Measurements from ENCODE around the gene OST4.
"Not testable (repeated sequence)": the region's sequence is repeated elsewhere in the genome, so short reads cannot be mapped to it uniquely, and the experiment has no call there.

Gene OST4

DNA sequence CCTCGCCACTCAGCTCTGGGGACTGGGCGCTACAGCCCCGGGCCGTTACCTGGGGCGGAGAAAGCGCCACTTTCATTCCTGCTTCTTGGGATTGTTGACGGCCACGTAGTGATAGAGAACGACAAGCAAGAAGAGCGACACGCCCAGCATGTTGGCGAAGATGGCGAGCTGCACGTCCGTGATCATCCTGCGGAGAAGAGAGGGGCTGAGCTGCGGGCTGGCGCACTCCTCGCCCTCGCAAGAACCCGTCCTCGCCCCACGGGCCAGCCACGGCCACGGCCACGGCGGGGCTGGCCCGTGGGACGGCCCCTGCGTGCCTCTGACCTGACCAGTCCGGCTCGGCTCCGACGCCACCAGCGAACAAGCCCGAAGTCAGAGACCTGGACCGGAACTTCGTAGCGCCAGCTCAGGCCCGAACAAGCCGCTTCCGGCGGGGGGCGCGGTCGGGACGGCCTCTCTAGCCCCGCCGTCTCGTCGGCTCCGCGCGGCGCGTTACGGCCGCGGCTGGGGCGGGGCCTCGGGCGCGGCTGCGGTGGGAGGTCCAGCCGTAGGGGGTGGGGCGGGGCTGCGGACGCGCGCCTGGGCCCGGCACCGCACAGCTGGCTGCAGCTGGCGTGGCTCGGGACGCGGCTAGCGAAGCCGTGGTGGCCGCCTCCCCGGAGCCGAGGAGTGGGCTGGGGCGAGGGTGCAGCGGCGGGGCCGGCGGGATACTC, at the start of gene OST4:
TSS of gene OST4 (minus strand) at position 378 of the 713 bp plus-strand sequence.
- peak; percentile 90 to 91 for DNase-seq (ENCODE audit: low read depth in 2 of 2)

DNA sequence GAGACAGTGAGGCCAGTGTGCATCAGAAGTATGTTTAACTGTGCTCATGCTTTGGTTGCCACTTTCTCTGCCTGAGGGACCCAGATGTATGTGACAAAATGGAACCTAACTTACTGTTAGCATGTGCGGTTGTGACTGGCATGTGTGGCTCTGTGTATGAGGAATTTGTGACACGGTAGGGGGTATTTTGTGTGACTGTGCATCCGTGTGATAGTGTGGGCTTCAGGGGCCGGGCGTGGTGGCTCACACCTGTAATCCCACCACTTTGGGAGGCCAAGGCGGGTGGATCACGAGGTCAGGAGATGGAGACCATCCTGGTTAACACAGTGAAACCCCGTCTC, 47.8 kb upstream of the OST4 start:
- not testable (repeated sequence) for DNase-seq (ENCODE audit: low read depth in 2 of 2)

GRCh38 chr2:27118525-27119329, 47.3 kb upstream of the OST4 start, which contains the start of gene CGREF1:
CGREF1 (minus strand) TSS chr2:27119128; CDS start chr2:27104366, 14,762 bp downstream.
- DNase-seq (ENCODE audit: low read depth in 2 of 2), result no peak

GRCh38 chr2:27117995-27118524, 46.6 kb upstream of the OST4 start:
- DNase-seq (ENCODE audit: low read depth in 2 of 2), result no peak

- DNase-seq (ENCODE audit: low read depth in 2 of 2), result no peak
These were observed 44.1 kb upstream of the OST4 start for GRCh38 chr2:27115519-27115918.

GRCh38 chr2:27111392-27112078, 40.1 kb upstream of the OST4 start:
- not testable (repeated sequence) for DNase-seq (ENCODE audit: low read depth in 2 of 2)

DNA sequence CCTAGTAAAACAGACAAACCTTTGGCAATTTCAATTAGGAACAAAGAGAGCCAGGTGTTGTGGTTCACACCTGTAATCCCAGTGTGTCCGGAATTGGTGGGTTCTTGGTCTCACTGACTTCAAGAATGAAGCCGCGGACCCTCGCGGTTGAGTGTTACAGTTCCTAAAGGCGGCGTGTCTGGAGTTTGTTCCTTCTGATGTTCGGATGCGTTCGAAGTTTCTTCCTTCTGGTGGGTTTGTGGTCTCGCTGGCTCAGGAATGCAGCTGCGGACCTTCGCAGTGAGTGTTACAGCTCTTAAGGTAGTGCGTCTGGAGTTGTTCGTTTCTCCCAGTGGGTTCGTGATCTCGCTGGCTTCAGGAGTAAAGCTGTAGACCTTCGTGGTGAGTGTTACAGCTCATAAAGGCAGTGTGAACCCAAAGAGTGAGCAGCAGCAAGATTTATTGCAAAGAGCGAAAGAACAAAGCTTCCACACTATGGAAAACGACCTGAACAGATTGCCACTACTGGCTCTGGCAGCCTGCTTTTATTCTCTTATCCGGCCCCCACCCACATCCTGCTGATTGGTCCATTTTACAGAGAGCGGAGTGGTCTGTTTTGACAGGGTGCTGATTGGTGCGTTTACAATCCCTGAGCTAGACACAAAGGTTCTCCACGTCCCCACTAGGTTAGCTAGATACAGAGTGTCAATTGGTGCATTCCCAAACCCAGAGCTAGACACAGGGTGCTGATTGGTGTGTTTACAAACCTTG, 39.3 kb upstream of the OST4 start:
- DNase-seq (ENCODE audit: low read depth in 2 of 2), result not testable (repeated sequence)

- no peak for DNase-seq (ENCODE audit: low read depth in 2 of 2)
These were observed 37.6 kb upstream of the OST4 start for GRCh38 chr2:27109083-27109482.

- DNase-seq (ENCODE audit: low read depth in 2 of 2), result no peak
These were observed 36.8 kb upstream of the OST4 start for GRCh38 chr2:27108221-27108620.

- no peak for DNase-seq (ENCODE audit: low read depth in 2 of 2)
These were observed 34.5 kb upstream of the OST4 start for GRCh38 chr2:27105981-27106380.

- no peak for DNase-seq (ENCODE audit: low read depth in 2 of 2)
These were observed 30.9 kb upstream of the OST4 start for GRCh38 chr2:27102329-27102728.

DNA sequence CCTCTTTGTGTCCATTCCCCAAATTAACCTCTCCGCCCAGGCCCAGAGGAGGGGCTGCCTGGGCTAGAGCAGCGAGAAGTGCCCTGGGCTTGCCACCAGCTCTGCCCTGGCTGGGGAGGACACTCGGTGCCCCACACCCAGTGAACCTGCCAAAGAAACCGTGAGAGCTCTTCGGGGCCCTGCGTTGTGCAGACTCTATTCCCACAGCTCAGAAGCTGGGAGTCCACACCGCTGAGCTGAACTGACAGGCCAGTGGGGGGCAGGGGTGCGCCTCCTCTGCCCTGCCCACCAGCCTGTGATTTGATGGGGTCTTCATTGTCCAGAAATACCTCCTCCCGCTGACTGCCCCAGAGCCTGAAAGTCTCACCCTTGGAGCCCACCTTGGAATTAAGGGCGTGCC, 28.6 kb upstream of the OST4 start:
- no peak for DNase-seq (ENCODE audit: low read depth in 2 of 2)

GRCh38 chr2:27099334-27099955, 28.0 kb upstream of the OST4 start:
- no peak for DNase-seq (ENCODE audit: low read depth in 2 of 2)

DNA sequence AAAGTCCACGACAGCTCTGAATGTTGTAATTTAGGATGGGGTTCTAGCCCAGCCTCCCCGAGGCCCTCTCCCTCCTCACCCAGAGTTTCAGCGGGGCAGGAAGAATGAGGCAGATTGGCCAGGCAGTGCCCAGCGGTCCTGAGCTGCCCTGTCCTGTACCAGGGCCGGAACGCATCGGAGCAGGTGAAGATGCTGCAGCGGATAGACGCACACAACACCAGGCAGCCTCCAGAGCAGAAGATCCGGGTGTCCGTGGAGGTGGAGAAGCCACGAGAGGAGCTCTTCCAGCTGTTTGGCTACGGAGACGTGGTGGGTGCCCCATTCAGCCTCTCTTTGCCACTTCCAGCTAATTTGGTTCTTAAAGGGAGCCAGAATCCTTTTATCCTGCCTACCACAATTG, 25.9 kb upstream of the OST4 start:
- DNase-seq (ENCODE audit: low read depth in 2 of 2), result no peak

DNA sequence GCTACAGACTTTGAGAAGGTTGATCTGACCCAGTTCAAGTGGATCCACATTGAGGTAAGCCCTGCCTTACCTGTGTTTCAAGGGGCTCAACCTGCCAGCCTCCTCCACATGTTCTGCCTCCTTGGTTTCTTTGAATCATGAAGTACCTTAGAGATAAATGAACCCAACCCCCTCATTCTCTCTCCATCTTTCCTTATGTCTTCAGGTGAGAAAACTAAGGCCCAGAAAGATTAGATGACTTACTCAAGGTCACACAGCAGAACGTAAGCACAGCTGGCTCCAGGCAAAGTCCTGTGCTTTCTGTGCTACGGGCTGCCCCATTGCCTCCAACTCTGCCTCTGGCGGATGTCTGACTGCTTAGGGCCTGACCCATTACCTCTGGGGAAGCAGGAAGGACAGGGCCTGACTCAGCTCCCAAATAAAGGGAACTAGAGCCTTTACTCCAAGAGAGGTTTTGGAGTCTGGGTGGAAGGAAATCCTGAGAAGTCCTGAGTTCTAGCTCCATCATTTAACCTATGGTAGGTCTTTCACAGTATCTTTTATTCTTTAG, 25.4 kb upstream of the OST4 start:
- DNase-seq (ENCODE audit: low read depth in 2 of 2), result no peak

DNA sequence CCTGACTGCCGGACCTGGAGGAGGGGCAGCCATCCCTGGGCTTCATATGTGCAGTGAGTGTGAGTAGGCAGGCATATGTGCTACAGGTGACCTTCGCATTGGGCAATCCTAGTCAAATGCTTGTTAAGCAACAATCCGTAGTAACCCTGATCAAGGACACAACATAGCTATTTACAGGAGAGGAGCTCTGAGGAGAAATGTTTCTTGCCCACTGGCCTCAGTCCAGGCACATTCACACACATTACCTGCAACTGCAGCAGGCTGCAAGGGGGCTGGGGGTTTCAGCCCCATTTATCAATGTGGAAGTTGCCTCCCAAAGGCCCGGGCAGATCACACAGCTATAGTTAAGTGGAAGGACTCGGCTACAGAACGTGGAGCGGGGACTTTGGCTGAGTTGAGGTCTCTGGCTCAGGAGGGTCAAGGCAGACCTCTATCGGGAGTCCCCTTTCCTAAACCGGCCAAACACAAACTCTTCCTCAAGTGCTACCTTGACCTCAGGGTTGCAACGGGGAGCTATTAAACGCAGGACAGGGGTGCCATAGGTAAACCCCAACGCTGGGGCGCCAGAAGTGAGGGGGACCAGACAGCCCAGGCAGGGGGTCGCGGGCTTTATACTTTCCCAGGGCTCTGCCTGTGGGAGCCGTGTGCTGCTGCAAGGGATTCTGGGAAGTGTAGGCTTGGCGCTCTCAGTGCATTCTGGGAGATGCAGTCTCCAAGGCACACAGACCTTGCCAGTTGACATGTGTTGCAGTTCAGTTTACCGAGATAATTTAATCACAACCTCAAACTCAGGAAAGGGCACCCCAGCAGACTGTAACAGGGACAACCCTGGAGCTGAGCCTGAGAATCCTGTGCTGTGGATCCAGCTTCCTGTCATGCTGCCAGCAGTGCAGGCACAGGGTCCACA, 24.5 kb upstream of the OST4 start:
- no peak for DNase-seq (ENCODE audit: low read depth in 2 of 2)

DNA sequence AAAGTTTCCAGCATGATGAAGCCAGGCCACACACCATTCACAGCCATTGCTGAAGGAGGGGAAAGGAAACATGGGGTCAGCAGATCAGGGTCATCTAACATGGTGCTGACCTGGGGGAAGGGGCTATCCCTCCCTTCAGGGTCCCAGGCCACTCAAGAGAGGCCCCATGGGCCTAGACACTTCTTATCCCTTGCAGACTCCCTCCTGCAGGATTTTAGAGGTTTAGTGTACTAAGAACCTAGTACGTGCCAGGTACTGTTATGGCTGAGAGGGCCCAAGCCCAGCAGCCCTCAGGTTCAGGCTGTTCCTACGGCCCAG, 23.9 kb upstream of the OST4 start:
- DNase-seq (ENCODE audit: low read depth in 2 of 2), result no peak

- DNase-seq (ENCODE audit: low read depth in 2 of 2), result no peak
These were observed 23.0 kb upstream of the OST4 start for GRCh38 chr2:27094353-27094984.

All from stimulated activated CD8-positive, alpha-beta memory T cell treated with anti-CD3 and anti-CD28 coated beads, Interleukin-15, amount 100 ng/mL, for 48 hours (primary cell).